Nephron (organoid): Measurements from ENCODE around the gene NES.

Source experiments
- H3K27ac Mint-ChIP-seq, 3 experiments: 2 replicates each; pipeline ENCODE4 v1.8.0; 2020; ENCODE audit warnings: mixed read lengths in 3 of 3, mild to moderate bottlenecking in 2 of 3, moderate library complexity in 1 of 3
- H3K27me3 Mint-ChIP-seq: 2 replicates; pipeline ENCODE4 v1.8.0; 2021; ENCODE audit warnings: low read depth, mild to moderate bottlenecking, moderate library complexity, mixed read lengths
- H3K36me3 Mint-ChIP-seq: 2 replicates; pipeline ENCODE4 v1.8.0; 2020; ENCODE audit warnings: low read depth, mixed read lengths
- H3K4me1 Mint-ChIP-seq: 2 replicates; pipeline ENCODE4 v1.8.0; 2020; ENCODE audit warnings: mixed read lengths
- H3K4me3 Mint-ChIP-seq, 3 experiments: 2 replicates each; pipeline ENCODE4 v1.8.0; 2020; ENCODE audit warnings: mild to moderate bottlenecking in 3 of 3, mixed read lengths in 3 of 3, moderate library complexity in 2 of 3
- H3K9me3 Mint-ChIP-seq: 2 replicates; pipeline ENCODE4 v1.8.0; 2020; ENCODE audit warnings: mixed read lengths
- CTCF ChIP-seq, 3 experiments: fragments of 200-600 bp; sonication (generic); IDR thresholded peaks; one replicate each; pipeline ENCODE4 v1.5.0; 2021; ENCODE audit warnings: antibody characterized with exemption in 3 of 3; ENCODE audit not compliant: unreplicated experiment in 3 of 3

Gene NES

GRCh38 chr1:156681196-156681960 lies 4.2 kb upstream of the NES start:
- H3K36me3 Mint-ChIP-seq, result no peaks in the 10 kb centered on the region
- no peak for TF ChIP-seq CTCF (IDR thresholded peaks at IDR 0.05; ENCODE audit: unreplicated experiment in 3 of 3)
- peaks cover 32% of the 10 kb centered on the region for H3K27me3 Mint-ChIP-seq
- H3K4me1 Mint-ChIP-seq, result peaks cover 13% of the 10 kb centered on the region
- H3K27ac Mint-ChIP-seq, result no peak overlapping the region
- no peaks in the 10 kb centered on the region for H3K9me3 Mint-ChIP-seq
- H3K4me3 Mint-ChIP-seq, result no peak overlapping the region

GRCh38 chr1:156680056-156680455 lies 2.8 kb upstream of the NES start:
- Mint-ChIP-seq H3K4me3 (no peak overlapping the region), H3K36me3 (peaks cover 8% of the 10 kb centered on the region), H3K4me1 (peaks cover 20% of the 10 kb centered on the region), H3K27me3 (peaks cover 32% of the 10 kb centered on the region), H3K27ac (no peak overlapping the region), H3K9me3 (no peaks in the 10 kb centered on the region)
- TF ChIP-seq CTCF (IDR thresholded peaks at IDR 0.05; ENCODE audit: unreplicated experiment in 3 of 3), result no peak

- Mint-ChIP-seq H3K36me3 (peaks cover 26% of the 10 kb centered on the region), H3K9me3 (no peaks in the 10 kb centered on the region), H3K4me1 (peaks cover 37% of the 10 kb centered on the region), H3K27ac (peak overlapping the region; percentile 85 to 92 (median 90)), H3K4me3 (peak overlapping the region; percentile 93 to 95 (median 93)), H3K27me3 (peaks cover 22% of the 10 kb centered on the region)
- TF ChIP-seq CTCF (IDR thresholded peaks at IDR 0.05; ENCODE audit: unreplicated experiment in 3 of 3), result peak; percentile 88 to 94 (median 88)
These were observed 699 bp upstream of the NES start for GRCh38 chr1:156677616-156678596.

- no peaks in the 10 kb centered on the region for H3K9me3 Mint-ChIP-seq
- peaks cover 42% of the 10 kb centered on the region for H3K36me3 Mint-ChIP-seq
- peaks cover 17% of the 10 kb centered on the region for H3K27me3 Mint-ChIP-seq
- peaks cover 53% of the 10 kb centered on the region for H3K4me1 Mint-ChIP-seq
- TF ChIP-seq CTCF (IDR thresholded peaks at IDR 0.05; ENCODE audit: unreplicated experiment in 3 of 3), result no peak
- H3K4me3 Mint-ChIP-seq, result peak overlapping the region; percentile 91 to 94 (median 92)
- peak overlapping the region; percentile 72 to 93 (median 79) for H3K27ac Mint-ChIP-seq
These were observed 940 bp downstream of the NES start for GRCh38 chr1:156676114-156676819.

GRCh38 chr1:156675210-156676113 lies 1.7 kb downstream of the NES start:
- TF ChIP-seq CTCF (IDR thresholded peaks at IDR 0.05; ENCODE audit: unreplicated experiment in 3 of 3), result no peak
- Mint-ChIP-seq H3K36me3 (peaks cover 46% of the 10 kb centered on the region), H3K27me3 (peaks cover 16% of the 10 kb centered on the region)

More at GRCh38 chr1:156675210-156676113, 1.7 kb downstream of the NES start:
- no peaks in the 10 kb centered on the region for H3K9me3 Mint-ChIP-seq
- H3K4me1 Mint-ChIP-seq, result peaks cover 58% of the 10 kb centered on the region
- H3K27ac Mint-ChIP-seq, result peak overlapping the region; percentile 72 to 93 (median 79)
- peak overlapping the region; percentile 91 to 94 (median 92) for H3K4me3 Mint-ChIP-seq
